H1 (cell line): Measurements from ENCODE around the gene TMEM45A. TPM values are rescaled to one million over a fixed set of nuclear protein-coding genes. Genes with fewer than 3 reads are reported as not detected.

Experiments used
- CTCF ChIA-PET: fragments of 300-600 bp; sonication (Branson Sonifier 250); formaldehyde crosslinking; loops from one replicate; lab custom pipeline; 2021; ENCODE audit not compliant: partially characterized antibody; lab: Charles Lee
- POLR2A ChIA-PET: fragments of 300-600 bp; sonication (Branson Sonifier 250); formaldehyde crosslinking; loops from one replicate; lab custom pipeline; 2021; ENCODE audit warnings: inconsistent platforms; ENCODE audit not compliant: partially characterized antibody; lab: Charles Lee
- DNase-seq, 2 experiments: peaks; one replicate each; pipeline versions ENCODE4 v3.0.0 to v3.0.0-alpha.2; 2010 to 2022; ENCODE audit warnings: low spot score in 2 of 2, low read depth in 1 of 2, mixed read lengths in 1 of 2
- FAIRE-seq: peaks from 2 replicates; lab custom pipeline; 2011; peaks lifted over from hg19 to GRCh38; lab: Jason Lieb, UNC
- H2AFZ ChIP-seq: 2 replicates; pipeline ENCODE4 v1.8.1; 2012; ENCODE audit warnings: low read length, inconsistent platforms
- H2AK5ac ChIP-seq: 2 replicates; pipeline ENCODE4 v1.6.1; 2013; ENCODE audit warnings: low read depth, low read length
- H2BK120ac ChIP-seq: replicated peaks from 2 replicates; pipeline ENCODE3; 2013; ENCODE audit warnings: low read depth, low read length, inconsistent platforms
- H2BK12ac ChIP-seq: 2 replicates; pipeline ENCODE4 v1.6.1; 2013; ENCODE audit warnings: low read depth, low read length
- H2BK15ac ChIP-seq: 2 replicates; pipeline ENCODE4 v1.6.1; 2013; ENCODE audit warnings: low read length
- H2BK20ac ChIP-seq: 2 replicates; pipeline ENCODE4 v1.6.1; 2013; ENCODE audit warnings: low read length
- H2BK5ac ChIP-seq: 2 replicates; pipeline ENCODE4 v1.6.1; 2013; ENCODE audit warnings: low read depth, low read length
- H3K14ac ChIP-seq: 2 replicates; pipeline ENCODE4 v1.6.1; 2013; ENCODE audit warnings: inconsistent platforms; ENCODE audit not compliant: insufficient read length
- H3K18ac ChIP-seq: 2 replicates; pipeline ENCODE4 v1.6.1; 2013; ENCODE audit warnings: low read length; ENCODE audit errors: extremely low read depth
- H3K23ac ChIP-seq: 2 replicates; pipeline ENCODE4 v1.6.1; 2013; ENCODE audit warnings: inconsistent platforms; ENCODE audit not compliant: insufficient read length
- H3K23me2 ChIP-seq: 2 replicates; pipeline ENCODE4 v1.6.1; 2013; ENCODE audit warnings: low read depth, low read length
- H3K27ac ChIP-seq: 2 replicates; pipeline ENCODE4 v1.6.1; 2011; ENCODE audit warnings: low read depth, low read length, inconsistent platforms
- H3K27me3 ChIP-seq, 4 experiments: replicated peaks in 1 of 4; 1 replicate in 1 of 4; 2 replicates in 3 of 4; pipeline versions ENCODE4 v1.6.1 to v1.8.1; 2011 to 2013; ENCODE audit warnings: low read length in 3 of 4, mild to moderate bottlenecking in 3 of 4, inconsistent platforms in 2 of 4, mixed read lengths in 2 of 4, moderate library complexity in 1 of 4; ENCODE audit not compliant: control insufficient read depth in 3 of 4, insufficient read depth in 3 of 4; ENCODE audit errors: extremely low read depth in 1 of 4
- H3K36me3 ChIP-seq, 4 experiments: 2 replicates each; pipeline versions ENCODE4 v1.6.1 to v1.8.1; 2011 to 2013; ENCODE audit warnings: mild to moderate bottlenecking in 4 of 4, low read length in 3 of 4, moderate library complexity in 2 of 4, control low read depth in 1 of 4, inconsistent platforms in 1 of 4; ENCODE audit not compliant: insufficient read depth in 4 of 4, control insufficient read depth in 2 of 4
- H3K4ac ChIP-seq: replicated peaks from 2 replicates; pipeline ENCODE3; 2013; ENCODE audit warnings: low read length, low read depth, mixed read lengths, inconsistent platforms; ENCODE audit not compliant: insufficient read length
- H3K4me1 ChIP-seq, 4 experiments: replicated peaks in 1 of 4; 1 replicate in 1 of 4; 2 replicates in 3 of 4; pipeline versions ENCODE4 v1.6.1 to v1.8.1; 2011 to 2013; ENCODE audit warnings: low read length in 3 of 4, inconsistent platforms in 2 of 4, mixed read lengths in 1 of 4; ENCODE audit not compliant: insufficient read depth in 4 of 4, control insufficient read depth in 3 of 4
- H3K4me2 ChIP-seq, 2 experiments: 2 replicates each; pipeline versions ENCODE4 v1.6.1 to v1.8.1; 2011 to 2013; ENCODE audit warnings: low read depth in 2 of 2, low read length in 2 of 2, control low read depth in 1 of 2, inconsistent platforms in 1 of 2, mild to moderate bottlenecking in 1 of 2; ENCODE audit not compliant: insufficient read depth in 1 of 2
- H3K4me3 ChIP-seq, 4 experiments: fragments of 200-600, 300-600 bp in 1 of 4; sonication (generic), shearing (Covaris generic), sonication (Bioruptor Twin) in 1 of 4; 2 replicates each; pipeline versions ENCODE4 v1.5.1 to v1.8.1; 2011 to 2016; ENCODE audit warnings: low read length in 4 of 4, low read depth in 3 of 4, control low read depth in 2 of 4, inconsistent platforms in 2 of 4, mild to moderate bottlenecking in 2 of 4, mixed read lengths in 1 of 4, moderate library complexity in 1 of 4; ENCODE audit not compliant: insufficient read depth in 2 of 4; ENCODE audit errors: extremely low read depth in 1 of 4
- H3K56ac ChIP-seq: replicated peaks from 2 replicates; pipeline ENCODE3; 2013; ENCODE audit warnings: low read depth, mild to moderate bottlenecking, mixed read lengths, low read length, inconsistent platforms; ENCODE audit not compliant: insufficient read length
- H3K79me1 ChIP-seq: 2 replicates; pipeline ENCODE4 v1.6.1; 2013; ENCODE audit warnings: low read depth, low read length, control low read depth
- H3K79me2 ChIP-seq, 2 experiments: 2 replicates each; pipeline versions ENCODE4 v1.6.1 to v1.8.1; 2012 to 2013; ENCODE audit warnings: low read length in 2 of 2, mild to moderate bottlenecking in 2 of 2, inconsistent platforms in 1 of 2; ENCODE audit not compliant: insufficient read depth in 2 of 2, control insufficient read depth in 1 of 2
- H3K9ac ChIP-seq, 4 experiments: replicated peaks in 1 of 4; 1 replicate in 1 of 4; 2 replicates in 3 of 4; pipeline versions ENCODE4 v1.6.1 to v1.8.1; 2011 to 2013; ENCODE audit warnings: low read depth in 3 of 4, low read length in 3 of 4, control low read depth in 2 of 4, mild to moderate bottlenecking in 2 of 4, moderate library complexity in 2 of 4, inconsistent platforms in 1 of 4; ENCODE audit errors: extremely low read depth in 1 of 4
- H3K9me3 ChIP-seq, 2 experiments: 2 replicates each; pipeline versions ENCODE4 v1.6.1 to v1.8.1; 2012 to 2013; ENCODE audit warnings: mild to moderate bottlenecking in 2 of 2, moderate library complexity in 2 of 2, control low read depth in 1 of 2, inconsistent platforms in 1 of 2, low read depth in 1 of 2, low read length in 1 of 2, mixed read lengths in 1 of 2; ENCODE audit not compliant: insufficient read depth in 2 of 2
- H4K20me1 ChIP-seq, 2 experiments: replicated peaks in 1 of 2; 2 replicates each; pipeline versions ENCODE3 to v1.8.1; 2011 to 2013; ENCODE audit warnings: inconsistent platforms in 2 of 2, low read length in 2 of 2, mild to moderate bottlenecking in 1 of 2; ENCODE audit not compliant: insufficient read depth in 2 of 2, control insufficient read depth in 1 of 2
- H4K5ac ChIP-seq: 2 replicates; pipeline ENCODE4 v1.6.1; 2013; ENCODE audit warnings: low read length, low read depth, mixed read lengths, inconsistent platforms; ENCODE audit not compliant: insufficient read length
- H4K8ac ChIP-seq: 2 replicates; pipeline ENCODE4 v1.8.0; 2013; ENCODE audit warnings: mild to moderate bottlenecking, moderate library complexity, low read length, inconsistent platforms; ENCODE audit not compliant: insufficient read depth; ENCODE audit errors: extremely low read depth
- H4K91ac ChIP-seq: replicated peaks from 2 replicates; pipeline ENCODE3; 2013; ENCODE audit warnings: low read length, mixed read lengths, inconsistent platforms; ENCODE audit not compliant: insufficient read length
- CHD1 ChIP-seq: IDR thresholded peaks from 2 replicates; pipeline ENCODE4 v1.6.1; 2012; ENCODE audit warnings: low read depth, low read length, improper control_type of control experiment
- WGBS, 2 experiments: shearing (Covaris generic) in 1 of 2; methylation state at CpG; one replicate each; pipeline versions ENCODE4 v1.1.6 to v1.1.7; 2013 to 2015; ENCODE audit warnings: low lambda C conversion rate in 2 of 2, mixed read lengths in 2 of 2, inconsistent platforms in 1 of 2, low coverage in 1 of 2, missing lambda C conversion rate in 1 of 2; ENCODE audit not compliant: insufficient replicate concordance in 2 of 2, insufficient coverage in 1 of 2, insufficient read length in 1 of 2; ENCODE audit errors: extremely low coverage in 1 of 2, missing lambda C conversion rate in 1 of 2; 5-methylcytosine and 5-hydroxymethylcytosine counted together
- polyA plus RNA-seq, 7 experiments: library from polyadenylated mRNA; depleted of rRNA in 3 of 7; stranded (reverse) in 5 of 7; unstranded in 2 of 7; fragments of >200 nt in 5 of 7; fragments of 200-250 nt in 2 of 7; gene quantifications; 1 replicate in 5 of 7; 2 replicates in 1 of 7; 4 replicates in 1 of 7; pipeline versions ENCODE4 v1.2.1 to v1.2.3, GENCODE V29; 2011 to 2013; ENCODE audit warnings: missing spikeins in 2 of 7, mixed read lengths in 2 of 7
- total RNA-seq: library from RNA; stranded (reverse); fragmentation: NEBNext Ultra II Directional; extraction: Animal tissue kit (Norgen Biotek cat#: 25700); gene quantifications from 2 replicates; pipeline ENCODE4 v1.2.1, GENCODE V29; 2021

TMEM45A gene
- total and polyA plus RNA-seq, 2 of the 8 experiments (the other 6 are each of a cell fraction or from before 2014, with no cell fraction given) = 12.9 to 14.2 TPM

GRCh38 chr3:100454677-100455076 is 37.7 kb upstream of the TMEM45A start:
- no peak overlapping the region for H2BK15ac ChIP-seq
- H3K9ac ChIP-seq = no peak overlapping the region
- no peak overlapping the region for H2BK5ac ChIP-seq
- WGBS, 2 experiments = 92% methylated on average over 4 of the region's 4 CpGs; no CpG with 5 or more reads in 1 of the 2 experiments
- no peak overlapping the region for H4K91ac ChIP-seq
- peaks cover 0 to 3% (median 0%) of the 10 kb centered on the region in 4 experiments; a peak in 3 of 8 replicates for H3K36me3 ChIP-seq
- H4K20me1 ChIP-seq = no peaks in the 10 kb centered on the region
- no peak overlapping the region for H3K4me2 ChIP-seq
- no peak overlapping the region for H4K5ac ChIP-seq
- FAIRE-seq (no peak), DNase-seq (no peak)
- ChIA-PET POLR2A (no interaction called here), CTCF (no interaction called here)
- no peak overlapping the region for H2BK20ac ChIP-seq
- H3K9me3 ChIP-seq = peaks cover 0 to 2% of the 10 kb centered on the region in 2 experiments; a peak in 1 of 4 replicates
- H2BK12ac ChIP-seq = no peak overlapping the region
- H3K4me1 ChIP-seq = no peaks in the 10 kb centered on the region; a peak in 2 of 7 replicates
- H3K27ac ChIP-seq = no peak overlapping the region
- H3K27me3 ChIP-seq = no peaks in the 10 kb centered on the region
- H3K79me2 ChIP-seq = no peaks in the 10 kb centered on the region
- H2AK5ac ChIP-seq = no peak overlapping the region
- no peak for TF ChIP-seq CHD1
- H4K8ac ChIP-seq = no peak overlapping the region
- no peak overlapping the region for H3K56ac ChIP-seq
- no peak overlapping the region for H2BK120ac ChIP-seq
- H3K4me3 ChIP-seq = no peak overlapping the region
- no peak overlapping the region for H3K23ac ChIP-seq
- no peak overlapping the region for H2AFZ ChIP-seq
- no peaks in the 10 kb centered on the region for H3K79me1 ChIP-seq
- no peak overlapping the region for H3K18ac ChIP-seq
- H3K23me2 ChIP-seq = no peaks in the 10 kb centered on the region
- H3K4ac ChIP-seq = no peak overlapping the region
- no peak overlapping the region for H3K14ac ChIP-seq
